Prostate gland (tissue), 2 donors: ENCODE measurements around the gene ADISSP.
A peak's percentile ranks its signal among the peaks of the same experiment; 100 is the strongest.

ENCODE experiments used
- CTCF ChIP-seq, 4 experiments: fragments of 200-600 bp in 2 of 4; fragments of 450-650 bp in 2 of 4; sonication (generic) in 2 of 4; IDR thresholded peaks; 1 replicate in 3 of 4; 2 replicates in 1 of 4; pipeline ENCODE4 v1.5.1; 2016 to 2019; ENCODE audit warnings: antibody characterized with exemption in 4 of 4, mild to moderate bottlenecking in 2 of 4, moderate library complexity in 2 of 4
- POLR2A ChIP-seq: fragments of 450-650 bp; IDR thresholded peaks from one replicate; pipeline ENCODE4 v1.6.1; 2016; ENCODE audit warnings: antibody characterized with exemption, mild to moderate bottlenecking

GRCh38 chr20:3753098-3753497 lies 14.5 kb downstream of the ADISSP start:
- TF ChIP-seq CTCF (IDR thresholded peaks at IDR 0.05) = peak; percentile 36 to 64 (median 54)
- TF ChIP-seq POLR2A = no peak
